Lower leg skin (tissue), 3 donors: ENCODE measurements around the gene ZMIZ2.

Experiments used
- CTCF ChIP-seq, 3 donors: fragments of 450-650 bp; IDR thresholded peaks; one replicate each; pipeline ENCODE4 v1.5.1; 2016; ENCODE audit warnings: antibody characterized with exemption in 3 of 3, mild to moderate bottlenecking in 3 of 3, moderate library complexity in 2 of 3
- POLR2A ChIP-seq, 2 donors: fragments of 450-650 bp; IDR thresholded peaks; one replicate each; pipeline ENCODE4 v1.6.1; 2016 to 2017; ENCODE audit warnings: antibody characterized with exemption in 2 of 2, mild to moderate bottlenecking in 1 of 2, moderate library complexity in 1 of 2

- TF ChIP-seq CTCF (IDR thresholded peaks at IDR 0.05) = no peak
- no peak for TF ChIP-seq POLR2A (IDR thresholded peaks at IDR 0.05)
Measured at GRCh38 chr7:44798649-44799305, 50.1 kb downstream of the ZMIZ2 start.
